HepG2 (cell line): ENCODE results near the gene MSH4. TPM values are rescaled to one million over a fixed set of nuclear protein-coding genes. Genes with fewer than 3 reads are reported as not detected.

Source experiments
- ATAC-seq: fragments of 200-7000 bp; cut with Tn5 transposase; 3 replicates; pipeline ENCODE4 v1.9.1; 2020; ENCODE audit warnings: mild to moderate bottlenecking, moderate library complexity
- BruUV-seq: library from RNA; stranded (reverse); fragments of 400-500 nt; replicated peaks from 2 replicates; lab custom pipeline; 2021; lab: Mats Ljungman, UMichigan
- CTCF ChIA-PET: fragments of 300-600 bp; formaldehyde crosslinking; extraction: SDS; loops from one replicate; lab custom pipeline; 2021; ENCODE audit warnings: low total read pairs, inconsistent platforms, low intra/inter-chr PET ratio; lab: Yijun Ruan, JAX
- POLR2A ChIA-PET: fragments of 350-600 bp; sonication (Branson Sonifier 250); formaldehyde crosslinking; loops from one replicate; lab custom pipeline; 2020; ENCODE audit warnings: antibody characterized with exemption, inconsistent platforms; lab: Yijun Ruan, JAX
- DNase-seq: peaks from one replicate; pipeline ENCODE4 v3.0.0-alpha.2; 2015; ENCODE audit warnings: low spot score
- FAIRE-seq: peaks from 3 replicates; lab custom pipeline; 2011; peaks lifted over from hg19 to GRCh38; lab: Jason Lieb, UNC
- H2AFZ ChIP-seq: one replicate; pipeline ENCODE4 v1.6.1; 2011; ENCODE audit warnings: low read length, inconsistent platforms
- H3K27ac ChIP-seq: fragments of 300-600 bp; 3 replicates; pipeline ENCODE4 v1.8.0; 2011; ENCODE audit warnings: mixed run types, mild to moderate bottlenecking, mixed read lengths, low read length, inconsistent platforms; ENCODE audit not compliant: insufficient read depth; ENCODE audit errors: extremely low read length
- H3K27me3 ChIP-seq, 2 experiments: fragments of 200-600 bp in 1 of 2; 2 replicates in 1 of 2; 3 replicates in 1 of 2; pipeline versions ENCODE4 v1.6.0 to v1.8.0; 2011; ENCODE audit warnings: low read length in 2 of 2, mild to moderate bottlenecking in 2 of 2, moderate library complexity in 2 of 2, inconsistent platforms in 1 of 2; ENCODE audit not compliant: insufficient read depth in 2 of 2, control insufficient read depth in 1 of 2
- H3K36me3 ChIP-seq, 2 experiments: fragments of 200-600 bp in 1 of 2; replicated peaks in 1 of 2; 2 replicates in 1 of 2; 3 replicates in 1 of 2; pipeline versions ENCODE4 v1.5.1 to v1.8.0; 2011; ENCODE audit warnings: low read length in 2 of 2, inconsistent platforms in 1 of 2; ENCODE audit not compliant: insufficient read depth in 2 of 2, control insufficient read depth in 1 of 2
- H3K4me1 ChIP-seq: 2 replicates; pipeline ENCODE4 v1.5.1; 2012; ENCODE audit warnings: low read length, inconsistent platforms; ENCODE audit not compliant: insufficient read depth
- H3K4me2 ChIP-seq: 2 replicates; pipeline ENCODE4 v1.6.0; 2011; ENCODE audit warnings: low read depth, low read length, inconsistent platforms
- H3K4me3 ChIP-seq, 3 experiments: fragments of 200-600 bp in 1 of 3; sonication (generic), shearing (Covaris generic) in 1 of 3; replicated peaks in 1 of 3; 2 replicates each; pipeline ENCODE4 v1.5.1; 2011 to 2016; ENCODE audit warnings: low read length in 3 of 3, inconsistent platforms in 2 of 3, low read depth in 2 of 3, mild to moderate bottlenecking in 2 of 3, control low read depth in 1 of 3, mixed read lengths in 1 of 3; ENCODE audit not compliant: insufficient read depth in 1 of 3
- H3K79me2 ChIP-seq: one replicate; pipeline ENCODE4 v1.6.1; 2011; ENCODE audit warnings: low read length, inconsistent platforms; ENCODE audit not compliant: insufficient read depth
- H3K9ac ChIP-seq: 2 replicates; pipeline ENCODE4 v1.6.0; 2011; ENCODE audit warnings: mild to moderate bottlenecking, low read depth, low read length, inconsistent platforms; ENCODE audit not compliant: insufficient read depth
- H3K9me3 ChIP-seq: 2 replicates; pipeline ENCODE4 v1.5.1; 2012; ENCODE audit warnings: mild to moderate bottlenecking, low read length
- H4K20me1 ChIP-seq: 2 replicates; pipeline ENCODE4 v1.6.0; 2011; ENCODE audit warnings: inconsistent platforms, mild to moderate bottlenecking, low read length, moderate library complexity; ENCODE audit not compliant: insufficient read depth
- RXRB ChIP-seq: IDR thresholded peaks from 2 replicates; pipeline ENCODE4 v1.6.1; 2016; ENCODE audit warnings: borderline replicate concordance, missing genetic modification reagents, missing compliant biosample characterization
- SMAD1 ChIP-seq: sonication (generic); formaldehyde crosslinking; IDR thresholded peaks from 2 replicates; pipeline ENCODE4 v1.4.0; 2020; ENCODE audit warnings: missing genetic modification reagents, low read depth, mild to moderate bottlenecking, borderline replicate concordance
- SMC3 ChIP-seq: IDR thresholded peaks from 2 replicates; pipeline ENCODE4 v1.6.1; 2011; ENCODE audit warnings: low read length, improper control_type of control experiment
- SRSF1 ChIP-seq: fragments of 200-400 bp; formaldehyde crosslinking; optimal IDR thresholded peaks from 2 replicates; pipeline ENCODE3; 2017; ENCODE audit warnings: mild to moderate bottlenecking, low read depth, low read length, moderate library complexity
- STAG1 ChIP-seq: sonication (generic); formaldehyde crosslinking; IDR thresholded peaks from 2 replicates; pipeline ENCODE4 v1.4.0; 2020; ENCODE audit warnings: missing genetic modification reagents
- ZNF792 ChIP-seq: IDR thresholded peaks from 2 replicates; pipeline ENCODE4 v1.6.1; 2016
- WGBS: methylation state at CpG from one replicate; pipeline ENCODE4 v1.1.6; 2017; ENCODE audit warnings: low lambda C conversion rate; 5-methylcytosine and 5-hydroxymethylcytosine counted together
- in situ Hi-C: cut with HindIII; loops from 2 replicates; pipeline ENCODE4 v1.10.0; 2017; ENCODE audit warnings: low pct_unique_long_range_greater_than_20kb; ENCODE audit not compliant: extremely low pct_ligation_motif_present
- intact Hi-C: fragments of 100-400 bp; cut with micrococcal nuclease; formaldehyde crosslinking; loops from one replicate; pipeline ENCODE4 v1.10.0; 2022; ENCODE audit not compliant: unreplicated experiment
- polyA plus RNA-seq, 8 experiments: library from polyadenylated mRNA; depleted of rRNA in 3 of 8; stranded (reverse) in 7 of 8; unstranded in 1 of 8; fragments of >200 nt; fragmentation: Illumina TruSeq in 4 of 8; extraction: Trizol in 4 of 8; gene quantifications; 2 replicates each; pipeline versions ENCODE4 v1.2.1 to v1.2.3, GENCODE V29; 2011 to 2016; ENCODE audit warnings: low read depth in 4 of 8, missing spikeins in 1 of 8, mixed read lengths in 1 of 8; ENCODE audit not compliant: insufficient read depth in 1 of 8
- total RNA-seq, 5 experiments: library from RNA; depleted of rRNA; stranded (reverse); fragments of >200 nt; fragmentation: Illumina TruSeq; extraction: Trizol; gene quantifications; 2 replicates each; pipeline ENCODE4 v1.2.3, GENCODE V29; 2016; ENCODE audit warnings: low read depth in 1 of 5
- TF ChIP-seq, protein P1 (sequence below): sonication (generic); formaldehyde crosslinking; IDR thresholded peaks from 2 replicates; pipeline ENCODE4 v1.5.0; 2020; ENCODE audit warnings: mild to moderate bottlenecking, missing genetic modification reagents, moderate library complexity
- TF ChIP-seq, protein P2 (sequence below), 2 experiments: IDR thresholded peaks; 2 replicates each; pipeline ENCODE4 v1.6.1; 2011 to 2012; ENCODE audit warnings: low read length in 2 of 2, borderline replicate concordance in 1 of 2, low read depth in 1 of 2, mild to moderate bottlenecking in 1 of 2, moderate library complexity in 1 of 2

Gene MSH4
- total and polyA plus RNA-seq, 2 of the 13 experiments (the other 11 are each of a cell fraction or from before 2014, with no cell fraction given), result 0.01 to 0.09 TPM

DNA sequence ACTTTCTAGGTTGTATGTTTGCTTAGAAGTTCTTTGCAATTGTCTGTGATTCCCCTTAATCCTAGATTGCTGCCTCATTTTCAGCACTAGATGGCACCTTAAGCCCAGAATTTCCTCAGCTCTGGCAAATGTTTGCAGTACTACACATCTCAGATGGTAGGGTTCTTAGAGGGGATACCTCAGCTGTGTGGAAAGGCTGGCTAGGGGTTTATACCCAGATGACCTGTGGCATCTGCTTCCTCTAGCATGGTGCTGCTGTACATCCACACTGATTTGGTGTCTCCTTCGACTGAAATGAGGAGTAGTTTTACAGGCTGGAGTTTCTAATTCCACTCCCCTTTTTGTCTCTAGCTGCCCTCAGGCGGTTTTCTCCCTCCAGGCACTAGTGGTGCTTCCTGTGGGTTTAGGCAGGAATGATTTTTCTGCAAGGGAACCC lies 112.1 kb downstream of the MSH4 start:
- ChIA-PET POLR2A (no interaction called here), CTCF (no interaction called here)
- no peaks in the 10 kb centered on the region for H3K36me3 ChIP-seq
- H3K27me3 ChIP-seq, result no peaks in the 10 kb centered on the region; a peak in 1 of 5 replicates
- no TSS peak for BruUV-seq
- 0% methylated on average over 2 of the region's 2 CpGs for WGBS
- H3K9ac ChIP-seq, result no peak overlapping the region
- no peak overlapping the region for H3K4me2 ChIP-seq
- no peaks in the 10 kb centered on the region for H4K20me1 ChIP-seq
- H2AFZ ChIP-seq, result no peak overlapping the region
- intact Hi-C loops (loop anchor here (5.0 kb wide), 1 partner anchor 1234 kb away; no protein-coding TSS in a partner anchor), in situ Hi-C loops (no loop called here)
- H3K79me2 ChIP-seq, result no peaks in the 10 kb centered on the region
- FAIRE-seq (peak; percentile 75), DNase-seq (peak; percentile 31), ATAC-seq (peak; percentile 93)
- peaks cover 8% of the 10 kb centered on the region; the same call in 1 of the 2 replicates for H3K9me3 ChIP-seq
- no peaks in the 10 kb centered on the region for H3K4me1 ChIP-seq
- no peak overlapping the region for H3K4me3 ChIP-seq
- TF ChIP-seq, protein P1, sequence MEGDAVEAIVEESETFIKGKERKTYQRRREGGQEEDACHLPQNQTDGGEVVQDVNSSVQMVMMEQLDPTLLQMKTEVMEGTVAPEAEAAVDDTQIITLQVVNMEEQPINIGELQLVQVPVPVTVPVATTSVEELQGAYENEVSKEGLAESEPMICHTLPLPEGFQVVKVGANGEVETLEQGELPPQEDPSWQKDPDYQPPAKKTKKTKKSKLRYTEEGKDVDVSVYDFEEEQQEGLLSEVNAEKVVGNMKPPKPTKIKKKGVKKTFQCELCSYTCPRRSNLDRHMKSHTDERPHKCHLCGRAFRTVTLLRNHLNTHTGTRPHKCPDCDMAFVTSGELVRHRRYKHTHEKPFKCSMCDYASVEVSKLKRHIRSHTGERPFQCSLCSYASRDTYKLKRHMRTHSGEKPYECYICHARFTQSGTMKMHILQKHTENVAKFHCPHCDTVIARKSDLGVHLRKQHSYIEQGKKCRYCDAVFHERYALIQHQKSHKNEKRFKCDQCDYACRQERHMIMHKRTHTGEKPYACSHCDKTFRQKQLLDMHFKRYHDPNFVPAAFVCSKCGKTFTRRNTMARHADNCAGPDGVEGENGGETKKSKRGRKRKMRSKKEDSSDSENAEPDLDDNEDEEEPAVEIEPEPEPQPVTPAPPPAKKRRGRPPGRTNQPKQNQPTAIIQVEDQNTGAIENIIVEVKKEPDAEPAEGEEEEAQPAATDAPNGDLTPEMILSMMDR (CRISPR knock-in tag), result peak; percentile 70
- TF ChIP-seq SMC3 (peak; percentile 46; the same call in 1 of the 2 replicates), STAG1 (CRISPR knock-in tag) (peak; percentile 74), ZNF792 (CRISPR knock-in tag) (no peak)
- H3K27ac ChIP-seq, result no peak overlapping the region

DNA sequence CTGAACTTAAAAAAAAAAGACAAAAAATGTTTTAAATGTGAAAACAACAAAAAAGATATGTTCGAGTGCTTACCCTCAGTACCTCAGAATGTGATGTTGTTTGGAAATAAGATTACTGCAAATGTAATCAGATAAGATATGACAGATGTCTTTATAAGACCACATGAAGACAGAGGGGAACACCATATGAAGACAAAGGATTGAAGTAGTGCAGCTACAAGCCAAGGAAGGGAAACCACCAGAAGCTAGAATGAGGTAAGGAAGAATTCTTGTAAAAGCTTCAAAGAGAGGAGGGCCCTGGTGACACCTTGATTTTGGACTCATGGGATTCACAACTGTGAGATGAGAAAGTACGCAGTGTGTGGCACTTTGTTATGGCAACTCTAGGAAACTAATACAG lies 120.2 kb downstream of the MSH4 start:
- no peaks in the 10 kb centered on the region for H3K79me2 ChIP-seq
- no peaks in the 10 kb centered on the region for H4K20me1 ChIP-seq
- in situ Hi-C loops, result no loop called here
- no peaks in the 10 kb centered on the region for H3K27me3 ChIP-seq
- BruUV-seq, result no TSS peak
- no peak for ATAC-seq
- intact Hi-C loops, result no loop called here
- WGBS, result 3% methylated on average over 2 of the region's 2 CpGs
- H3K36me3 ChIP-seq, result no peaks in the 10 kb centered on the region
- FAIRE-seq, result no peak
- DNase-seq, result no peak
- H3K9me3 ChIP-seq, result no peaks in the 10 kb centered on the region
- ChIA-PET CTCF (no interaction called here), POLR2A (no interaction called here)
- no peak overlapping the region for H3K9ac ChIP-seq
- no peak overlapping the region for H3K27ac ChIP-seq
- H3K4me2 ChIP-seq, result no peak overlapping the region
- H3K4me3 ChIP-seq, result no peak overlapping the region
- no peaks in the 10 kb centered on the region for H3K4me1 ChIP-seq
- H2AFZ ChIP-seq, result no peak overlapping the region
- TF ChIP-seq, protein P2, sequence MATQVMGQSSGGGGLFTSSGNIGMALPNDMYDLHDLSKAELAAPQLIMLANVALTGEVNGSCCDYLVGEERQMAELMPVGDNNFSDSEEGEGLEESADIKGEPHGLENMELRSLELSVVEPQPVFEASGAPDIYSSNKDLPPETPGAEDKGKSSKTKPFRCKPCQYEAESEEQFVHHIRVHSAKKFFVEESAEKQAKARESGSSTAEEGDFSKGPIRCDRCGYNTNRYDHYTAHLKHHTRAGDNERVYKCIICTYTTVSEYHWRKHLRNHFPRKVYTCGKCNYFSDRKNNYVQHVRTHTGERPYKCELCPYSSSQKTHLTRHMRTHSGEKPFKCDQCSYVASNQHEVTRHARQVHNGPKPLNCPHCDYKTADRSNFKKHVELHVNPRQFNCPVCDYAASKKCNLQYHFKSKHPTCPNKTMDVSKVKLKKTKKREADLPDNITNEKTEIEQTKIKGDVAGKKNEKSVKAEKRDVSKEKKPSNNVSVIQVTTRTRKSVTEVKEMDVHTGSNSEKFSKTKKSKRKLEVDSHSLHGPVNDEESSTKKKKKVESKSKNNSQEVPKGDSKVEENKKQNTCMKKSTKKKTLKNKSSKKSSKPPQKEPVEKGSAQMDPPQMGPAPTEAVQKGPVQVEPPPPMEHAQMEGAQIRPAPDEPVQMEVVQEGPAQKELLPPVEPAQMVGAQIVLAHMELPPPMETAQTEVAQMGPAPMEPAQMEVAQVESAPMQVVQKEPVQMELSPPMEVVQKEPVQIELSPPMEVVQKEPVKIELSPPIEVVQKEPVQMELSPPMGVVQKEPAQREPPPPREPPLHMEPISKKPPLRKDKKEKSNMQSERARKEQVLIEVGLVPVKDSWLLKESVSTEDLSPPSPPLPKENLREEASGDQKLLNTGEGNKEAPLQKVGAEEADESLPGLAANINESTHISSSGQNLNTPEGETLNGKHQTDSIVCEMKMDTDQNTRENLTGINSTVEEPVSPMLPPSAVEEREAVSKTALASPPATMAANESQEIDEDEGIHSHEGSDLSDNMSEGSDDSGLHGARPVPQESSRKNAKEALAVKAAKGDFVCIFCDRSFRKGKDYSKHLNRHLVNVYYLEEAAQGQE (IDR thresholded peaks at IDR 0.05; ENCODE audit: borderline replicate concordance in 1 of 2, low read depth in 1 of 2, low read length in 2 of 2), result no peak
- TF ChIP-seq SRSF1 (no peak), SMAD1 (CRISPR knock-in tag) (no peak), RXRB (CRISPR knock-in tag) (no peak)
